HG03108 (cell line): ENCODE results near the gene PPP4R3A.
"Not testable (repeated sequence)": the region's sequence is repeated elsewhere in the genome, so short reads cannot be mapped to it uniquely, and the experiment has no call there.

Experiments
- ATAC-seq: cut with Tn5 transposase; IDR thresholded peaks from one replicate; pipeline ENCODE4 v1.9.1; 2021; ENCODE audit warnings: moderate library complexity; ENCODE audit not compliant: unreplicated experiment

Gene PPP4R3A

GRCh38 chr14:91444335-91445020 lies 65.6 kb downstream of the PPP4R3A start:
- ATAC-seq = no peak

GRCh38 chr14:91439345-91439744 lies 70.8 kb downstream of the PPP4R3A start:
- no peak for ATAC-seq

- ATAC-seq = no peak
Observed at GRCh38 chr14:91438845-91439244, 71.3 kb downstream of the PPP4R3A start.

- not testable (repeated sequence) for ATAC-seq
Observed at GRCh38 chr14:91436266-91436665, 73.8 kb downstream of the PPP4R3A start.

- no peak for ATAC-seq
Observed at GRCh38 chr14:91429385-91429784, 80.7 kb downstream of the PPP4R3A start.

- not testable (repeated sequence) for ATAC-seq
Observed at GRCh38 chr14:91428931-91429330, 81.2 kb downstream of the PPP4R3A start.

- not testable (repeated sequence) for ATAC-seq
Observed at GRCh38 chr14:91425531-91425944, 84.6 kb downstream of the PPP4R3A start.

GRCh38 chr14:91424813-91425530 lies 85.1 kb downstream of the PPP4R3A start:
- no peak for ATAC-seq

- no peak for ATAC-seq
Observed at GRCh38 chr14:91420686-91421085, 89.4 kb downstream of the PPP4R3A start.

GRCh38 chr14:91419451-91419850 lies 90.7 kb downstream of the PPP4R3A start:
- no peak for ATAC-seq

- ATAC-seq = no peak
Observed at GRCh38 chr14:91419044-91419397, 91.1 kb downstream of the PPP4R3A start.

GRCh38 chr14:91418387-91419043 lies 91.6 kb downstream of the PPP4R3A start:
- ATAC-seq = peak; percentile 21

- ATAC-seq = peak; percentile 21
Observed at GRCh38 chr14:91417983-91418386, 92.1 kb downstream of the PPP4R3A start.

GRCh38 chr14:91417120-91417982 lies 92.8 kb downstream of the PPP4R3A start, which contains the start of gene CCDC88C:
Gene CCDC88C, minus strand, starts transcription at chr14:91417820. Its CDS starts 130 bp downstream, at chr14:91417690.
- ATAC-seq = peak; percentile 49

GRCh38 chr14:91416744-91417119 lies 93.4 kb downstream of the PPP4R3A start:
- no peak for ATAC-seq

GRCh38 chr14:91415794-91416743 lies 94.0 kb downstream of the PPP4R3A start:
- ATAC-seq = peak; percentile 48

- ATAC-seq = no peak
Observed at GRCh38 chr14:91414475-91414833, 95.7 kb downstream of the PPP4R3A start.

- ATAC-seq = no peak
Observed at GRCh38 chr14:91413547-91414474, 96.3 kb downstream of the PPP4R3A start.

- no peak for ATAC-seq
Observed at GRCh38 chr14:91412939-91413338, 97.2 kb downstream of the PPP4R3A start.
